Measurements from ENCODE around the gene PTPRA. TPM values are rescaled to one million over a fixed set of nuclear protein-coding genes. Genes with fewer than 3 reads are reported as not detected.

The PTPRA gene
- total RNA-seq, 2 experiments from 2014 or later, result 66.9 to 71.5 TPM

DNA sequence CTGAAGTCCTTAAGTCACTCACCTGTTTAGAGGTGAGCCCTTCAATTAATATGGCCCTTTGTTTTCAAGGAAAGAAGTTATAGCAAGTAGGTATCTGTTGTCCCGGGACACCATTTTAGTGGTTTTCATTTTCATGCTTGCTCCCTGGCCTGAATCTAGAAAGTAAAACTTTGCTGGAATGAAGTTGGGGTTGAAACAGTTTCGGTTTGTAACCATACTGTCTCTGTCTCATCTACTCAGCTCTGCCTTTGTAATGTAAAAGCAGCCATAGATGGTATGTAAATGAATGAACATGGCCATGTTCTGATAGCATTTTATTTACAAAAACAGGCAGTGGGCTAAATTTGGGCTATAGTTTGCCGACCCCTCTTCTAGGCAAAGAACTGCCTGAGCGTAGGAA is 105.2 kb downstream of the PTPRA start:
- no peak overlapping the region for H3K27ac Mint-ChIP-seq
- CTCF ChIA-PET, result no interaction called here
- H3K4me3 Mint-ChIP-seq, result no peak overlapping the region

DNA sequence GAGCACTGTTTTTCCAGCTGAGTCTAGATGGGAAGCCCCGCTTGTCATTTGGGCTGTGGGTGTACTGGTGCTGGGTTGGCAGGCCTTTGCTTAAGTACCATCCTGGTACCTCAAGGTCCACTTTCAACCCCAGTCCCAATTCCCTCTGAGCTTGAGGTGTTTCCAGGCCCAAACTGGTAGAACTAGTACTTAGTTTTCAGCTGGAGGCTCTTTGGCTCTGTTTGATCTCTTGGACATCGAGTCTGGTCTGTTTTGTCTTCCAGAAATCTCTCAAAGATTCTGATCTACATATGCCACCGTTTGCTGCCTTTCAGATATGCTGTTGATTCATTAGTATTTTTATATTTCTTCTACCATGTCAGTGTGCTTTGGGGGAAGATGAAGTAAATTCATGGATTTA is 108.4 kb downstream of the PTPRA start:
- no peak for DNase-seq
- Mint-ChIP-seq H3K4me1 (peaks cover 16% of the 10 kb centered on the region), H3K4me3 (no peak overlapping the region), H3K27me3 (no peaks in the 10 kb centered on the region), H3K27ac (no peak overlapping the region), H3K36me3 (ENCODE audit: low read depth) (peaks cover 13% of the 10 kb centered on the region), H3K9me3 (no peaks in the 10 kb centered on the region)
- ChIA-PET POLR2A (interaction anchor here (0.5 kb wide), 1 partner anchor 192 kb away, joined by 3 read pairs; no protein-coding TSS in a partner anchor), CTCF (interaction anchor here (0.9 kb wide), 1 partner anchor 13 kb away, joined by 7 read pairs; no protein-coding TSS in a partner anchor)

More for the DNA sequence above, 105.2 kb downstream of the PTPRA start:
- POLR2A ChIA-PET, result no interaction called here
- Mint-ChIP-seq H3K27me3 (no peaks in the 10 kb centered on the region), H3K36me3 (ENCODE audit: low read depth) (peaks cover 18% of the 10 kb centered on the region), H3K4me1 (peaks cover 16% of the 10 kb centered on the region), H3K9me3 (no peaks in the 10 kb centered on the region)
- no peak for DNase-seq

DNA sequence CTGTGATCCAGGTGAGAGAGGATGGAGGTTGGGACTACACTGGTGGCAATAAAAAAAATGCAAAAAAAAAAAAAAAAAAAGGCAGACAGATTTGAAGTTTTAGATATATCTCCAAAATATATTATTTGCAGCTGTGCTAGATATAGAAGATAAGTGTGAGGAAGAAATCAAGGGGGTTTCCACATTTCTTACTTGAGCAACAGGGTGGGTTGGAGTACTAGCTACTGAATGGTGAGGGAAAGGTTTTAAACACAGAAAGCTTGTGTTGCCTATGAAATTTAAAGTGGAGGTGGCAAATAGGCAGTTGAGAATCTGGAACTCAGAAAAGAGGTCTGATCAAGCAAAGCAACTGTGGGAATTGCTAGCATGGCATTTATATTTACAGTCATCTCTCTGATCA is 110.2 kb downstream of the PTPRA start:
- POLR2A ChIA-PET, result interaction anchor here (1.1 to 3.6 kb wide), 6 partner anchors 11 to 331 kb away, joined by 3 to 9 read pairs (median 4); partner anchors contain the start of genes NOP56 and PTPRA
- CTCF ChIA-PET, result interaction anchor here (0.6 to 1.6 kb wide), 3 partner anchors 10 to 174 kb away, joined by 3 to 4 read pairs (median 3); no protein-coding TSS in a partner anchor
- no peak overlapping the region for H3K27ac Mint-ChIP-seq
- H3K36me3 Mint-ChIP-seq (ENCODE audit: low read depth), result peaks cover 28% of the 10 kb centered on the region
- peaks cover 15% of the 10 kb centered on the region for H3K4me1 Mint-ChIP-seq
- no peak for DNase-seq
- no peak overlapping the region for H3K4me3 Mint-ChIP-seq
- no peaks in the 10 kb centered on the region for H3K27me3 Mint-ChIP-seq
- H3K9me3 Mint-ChIP-seq, result no peaks in the 10 kb centered on the region

DNA sequence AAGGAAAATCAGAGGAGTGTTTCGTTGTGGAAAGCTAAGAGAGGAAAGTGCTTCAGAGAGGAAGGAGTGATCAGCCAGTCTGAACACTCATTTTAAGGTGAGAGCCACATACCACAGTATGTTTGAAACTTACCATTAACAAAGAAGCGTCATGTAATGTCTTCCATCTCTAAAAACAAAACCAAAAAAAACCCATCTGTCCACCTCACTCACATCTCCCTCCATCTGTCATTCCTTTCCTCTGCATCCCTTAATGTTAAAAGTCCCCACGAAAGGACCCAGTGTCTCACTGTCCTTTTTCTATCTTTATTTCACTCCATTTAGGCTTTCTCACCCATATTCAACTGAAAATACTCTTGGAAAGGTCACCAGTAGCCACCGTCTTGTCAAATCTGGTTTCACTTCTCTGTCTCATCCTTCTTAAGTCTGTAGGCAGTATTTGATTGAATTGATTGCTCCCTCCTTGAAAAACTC is 110.8 kb downstream of the PTPRA start:
- Mint-ChIP-seq H3K27me3 (no peaks in the 10 kb centered on the region), H3K27ac (no peak overlapping the region), H3K36me3 (ENCODE audit: low read depth) (peaks cover 33% of the 10 kb centered on the region), H3K9me3 (no peaks in the 10 kb centered on the region), H3K4me1 (peaks cover 16% of the 10 kb centered on the region), H3K4me3 (no peak overlapping the region)
- ChIA-PET CTCF (interaction anchor here (0.6 to 1.6 kb wide), 5 partner anchors 11 to 173 kb away, joined by 3 to 6 read pairs (median 3); no protein-coding TSS in a partner anchor), POLR2A (interaction anchor here (1.1 to 3.6 kb wide), 6 partner anchors 10 to 332 kb away, joined by 3 to 9 read pairs (median 4); partner anchors contain the start of genes NOP56 and PTPRA)
- no peak for DNase-seq

DNA sequence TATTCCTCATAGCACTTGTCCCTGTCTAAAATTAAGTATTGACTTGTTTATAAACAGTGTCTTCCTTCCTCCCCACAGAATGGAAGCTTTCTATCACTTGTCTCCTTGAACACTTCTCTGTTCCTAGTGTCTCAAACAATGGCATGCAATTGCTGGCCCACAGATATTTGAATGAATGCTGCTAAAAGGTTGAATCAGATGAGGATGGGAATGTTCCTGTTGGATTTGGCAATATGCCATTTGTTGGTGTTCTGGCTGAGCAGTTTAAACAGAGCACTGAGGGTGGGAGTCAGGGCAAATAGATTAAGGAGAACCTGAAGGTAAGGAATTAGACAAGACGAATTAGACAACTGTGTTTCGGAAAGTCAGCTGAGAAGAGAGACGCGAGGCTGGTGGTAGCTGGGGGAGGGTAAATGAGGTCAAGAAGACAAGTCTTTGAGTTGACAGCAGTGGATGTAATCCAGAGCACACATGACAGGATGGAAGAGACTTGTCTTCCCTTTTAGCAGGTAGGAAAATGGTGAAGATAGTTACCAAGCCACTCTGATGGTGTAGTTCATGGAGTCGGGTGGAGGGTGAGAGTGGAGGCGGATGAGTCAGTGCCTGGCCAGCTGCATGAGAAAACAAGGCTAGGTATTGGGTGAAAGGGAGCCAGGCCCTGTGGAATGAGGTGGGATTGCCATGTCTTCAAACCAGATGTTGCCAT is 111.8 kb downstream of the PTPRA start:
- no peak overlapping the region for H3K27ac Mint-ChIP-seq
- peaks cover 41% of the 10 kb centered on the region for H3K36me3 Mint-ChIP-seq (ENCODE audit: low read depth)
- ChIA-PET CTCF (interaction anchor here (1.1 to 1.4 kb wide), 2 partner anchors 66 to 113 kb away, joined by 3 to 6 read pairs; no protein-coding TSS in a partner anchor), POLR2A (interaction anchor here (0.5 to 3.6 kb wide), 6 partner anchors 9 to 333 kb away, joined by 3 to 9 read pairs (median 4); partner anchors contain the start of genes NOP56 and PTPRA)
- no peak for DNase-seq
- H3K27me3 Mint-ChIP-seq, result no peaks in the 10 kb centered on the region
- H3K4me1 Mint-ChIP-seq, result peaks cover 25% of the 10 kb centered on the region
- H3K9me3 Mint-ChIP-seq, result no peaks in the 10 kb centered on the region
- H3K4me3 Mint-ChIP-seq, result no peak overlapping the region

DNA sequence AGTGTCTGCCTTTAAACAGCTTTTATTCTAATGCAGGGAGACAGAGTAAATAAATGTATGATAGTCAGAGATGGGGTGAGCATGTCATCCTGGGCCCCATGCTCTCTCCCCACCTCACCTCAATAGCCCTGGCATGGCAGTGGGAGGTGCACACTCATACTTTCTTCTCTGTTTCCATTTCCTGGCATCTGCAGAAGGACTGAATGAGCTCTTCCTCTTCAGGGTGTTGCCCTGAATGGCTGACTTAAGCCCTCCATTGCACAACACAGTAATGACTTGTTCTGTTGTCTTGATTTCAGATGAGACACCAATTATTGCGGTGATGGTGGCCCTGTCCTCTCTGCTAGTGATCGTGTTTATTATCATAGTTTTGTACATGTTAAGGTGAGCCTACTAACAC is 113.2 kb downstream of the PTPRA start:
- Mint-ChIP-seq H3K27me3 (no peaks in the 10 kb centered on the region), H3K27ac (peak overlapping the region; percentile 52), H3K36me3 (ENCODE audit: low read depth) (peaks cover 52% of the 10 kb centered on the region), H3K4me3 (no peak overlapping the region), H3K9me3 (no peaks in the 10 kb centered on the region), H3K4me1 (peaks cover 26% of the 10 kb centered on the region)
- CTCF ChIA-PET, result no interaction called here
- peak; percentile 56 for DNase-seq
- POLR2A ChIA-PET, result interaction anchor here (1.1 to 3.6 kb wide), 4 partner anchors 10 to 334 kb away, joined by 3 to 9 read pairs (median 6); partner anchors contain the start of gene NOP56

DNA sequence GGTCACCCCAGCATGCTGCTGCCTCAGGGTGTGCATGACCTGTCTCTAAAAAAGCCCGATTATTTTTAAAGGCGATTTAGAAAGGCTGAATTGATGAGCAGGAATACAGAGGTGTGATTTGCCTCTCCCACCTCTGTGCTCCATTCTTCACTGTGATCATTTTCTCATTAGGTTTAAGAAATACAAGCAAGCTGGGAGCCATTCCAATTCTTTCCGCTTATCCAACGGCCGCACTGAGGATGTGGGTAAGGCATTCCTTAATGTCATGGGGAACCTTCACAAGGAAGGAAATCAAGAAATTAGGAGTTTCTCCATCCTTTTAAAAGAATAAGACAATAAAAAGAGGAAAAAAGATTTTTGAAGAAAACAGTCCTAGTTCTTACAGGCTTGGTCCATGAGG is 114.6 kb downstream of the PTPRA start:
- POLR2A ChIA-PET, result no interaction called here
- DNase-seq, result no peak
- CTCF ChIA-PET, result no interaction called here
- Mint-ChIP-seq H3K4me1 (peaks cover 24% of the 10 kb centered on the region), H3K27ac (no peak overlapping the region), H3K36me3 (ENCODE audit: low read depth) (peaks cover 56% of the 10 kb centered on the region), H3K27me3 (no peaks in the 10 kb centered on the region), H3K4me3 (no peak overlapping the region), H3K9me3 (no peaks in the 10 kb centered on the region)

DNA sequence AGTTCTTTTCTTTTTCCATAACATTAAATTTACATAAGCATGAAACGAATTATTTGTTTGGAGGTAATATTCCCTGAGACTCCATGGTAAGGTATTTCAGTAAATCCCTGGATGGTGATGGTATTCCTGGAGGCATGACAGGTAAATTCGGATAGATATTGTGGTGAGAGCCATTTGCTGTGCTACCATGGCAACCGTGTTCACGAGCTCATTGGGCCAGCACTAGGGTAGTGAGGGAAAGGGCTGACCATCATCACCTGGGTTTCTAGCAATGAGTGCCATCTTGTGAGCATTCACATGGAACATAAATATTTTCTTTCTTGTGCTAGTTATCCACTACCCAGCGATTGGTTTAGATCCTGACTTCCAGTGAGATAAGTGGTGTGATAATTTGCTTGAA is 118.3 kb downstream of the PTPRA start:
- ChIA-PET CTCF (no interaction called here), POLR2A (no interaction called here)
- H3K9me3 Mint-ChIP-seq, result no peaks in the 10 kb centered on the region

DNA sequence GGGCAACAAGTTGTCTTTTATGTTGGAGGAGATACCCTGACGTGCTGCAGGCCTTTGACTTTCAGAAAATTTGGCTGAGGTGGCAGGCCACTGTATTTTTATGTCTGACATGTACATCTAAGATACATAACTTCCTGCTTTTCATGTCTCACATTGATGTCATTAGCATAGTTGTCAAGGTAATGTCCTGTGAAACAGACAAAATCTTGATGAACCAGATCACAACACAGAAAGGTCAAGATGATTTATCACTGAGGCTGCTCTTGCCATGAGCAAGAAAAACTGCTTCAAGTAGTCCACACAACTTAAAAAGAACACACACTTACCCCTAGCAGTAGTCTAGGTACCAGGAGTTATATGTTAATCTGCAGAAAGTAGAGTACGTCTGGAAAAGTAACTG is 120.0 kb downstream of the PTPRA start:
- ChIA-PET CTCF (no interaction called here), POLR2A (interaction anchor here (1.7 kb wide), 1 partner anchor 9 kb away, joined by 5 read pairs; no protein-coding TSS in a partner anchor)
- H3K4me3 Mint-ChIP-seq, result no peak overlapping the region
- no peak overlapping the region for H3K27ac Mint-ChIP-seq
- no peak for DNase-seq
- H3K27me3 Mint-ChIP-seq, result no peaks in the 10 kb centered on the region
- peaks cover 19% of the 10 kb centered on the region for H3K4me1 Mint-ChIP-seq
- peaks cover 58% of the 10 kb centered on the region for H3K36me3 Mint-ChIP-seq (ENCODE audit: low read depth)
- no peaks in the 10 kb centered on the region for H3K9me3 Mint-ChIP-seq

More for the DNA sequence above, 118.3 kb downstream of the PTPRA start:
- H3K27me3 Mint-ChIP-seq, result no peaks in the 10 kb centered on the region
- peaks cover 72% of the 10 kb centered on the region for H3K36me3 Mint-ChIP-seq (ENCODE audit: low read depth)
- H3K4me1 Mint-ChIP-seq, result peaks cover 24% of the 10 kb centered on the region
- no peak overlapping the region for H3K27ac Mint-ChIP-seq
- no peak for DNase-seq
- H3K4me3 Mint-ChIP-seq, result no peak overlapping the region

DNA sequence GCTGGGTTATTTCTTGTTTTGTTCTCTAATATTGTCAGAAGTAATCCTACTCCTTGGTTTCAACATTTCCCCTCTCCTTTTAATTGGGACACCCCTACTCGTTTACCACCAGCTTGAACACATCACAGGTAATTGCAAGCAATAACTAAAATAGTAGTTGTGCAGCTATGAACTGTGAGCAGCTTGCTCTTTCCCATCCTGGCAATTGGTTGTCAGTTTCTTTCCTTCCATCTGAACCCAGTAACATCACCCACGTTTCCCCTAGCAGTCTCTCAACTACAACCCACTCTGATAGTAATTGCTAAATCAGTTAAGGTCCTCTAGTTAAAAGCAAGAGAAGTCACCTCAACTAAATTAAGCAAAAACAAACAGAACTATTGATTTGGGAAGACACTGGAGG is 122.5 kb downstream of the PTPRA start:
- H3K4me1 Mint-ChIP-seq, result peaks cover 1% of the 10 kb centered on the region
- H3K36me3 Mint-ChIP-seq (ENCODE audit: low read depth), result peaks cover 38% of the 10 kb centered on the region
- no peak overlapping the region for H3K27ac Mint-ChIP-seq
- DNase-seq, result no peak
- ChIA-PET POLR2A (interaction anchor here (2.1 kb wide), 1 partner anchor 10 kb away, joined by 9 read pairs; no protein-coding TSS in a partner anchor), CTCF (interaction anchor here (1.2 to 1.4 kb wide), 2 partner anchors 14 to 20 kb away, joined by 3 to 7 read pairs; no protein-coding TSS in a partner anchor)
- H3K9me3 Mint-ChIP-seq, result no peaks in the 10 kb centered on the region
- H3K27me3 Mint-ChIP-seq, result no peaks in the 10 kb centered on the region
- no peak overlapping the region for H3K4me3 Mint-ChIP-seq

DNA sequence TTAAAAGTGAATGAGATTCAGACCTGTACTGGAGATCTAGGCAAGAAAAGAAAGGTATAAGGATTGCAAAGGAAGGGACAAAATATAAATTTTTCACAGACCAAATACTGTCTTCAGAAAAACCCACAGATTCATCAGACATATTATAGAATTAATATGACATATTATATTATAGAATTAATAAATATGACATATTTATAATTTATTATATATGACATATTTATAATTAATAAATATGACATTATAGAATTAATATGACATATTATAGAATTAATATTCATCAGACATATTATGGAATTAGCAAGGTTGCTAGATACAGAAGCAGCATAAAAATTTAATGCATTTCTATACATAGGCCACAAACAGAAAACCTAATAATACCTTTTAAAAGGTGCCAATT is 125.4 kb downstream of the PTPRA start:
- H3K9me3 Mint-ChIP-seq, result no peaks in the 10 kb centered on the region
- no peaks in the 10 kb centered on the region for H3K4me1 Mint-ChIP-seq
- peaks cover 24% of the 10 kb centered on the region for H3K36me3 Mint-ChIP-seq (ENCODE audit: low read depth)
- no peak for DNase-seq
- H3K27ac Mint-ChIP-seq, result no peak overlapping the region
- ChIA-PET POLR2A (no interaction called here), CTCF (no interaction called here)
- no peak overlapping the region for H3K4me3 Mint-ChIP-seq
- H3K27me3 Mint-ChIP-seq, result no peaks in the 10 kb centered on the region

DNA sequence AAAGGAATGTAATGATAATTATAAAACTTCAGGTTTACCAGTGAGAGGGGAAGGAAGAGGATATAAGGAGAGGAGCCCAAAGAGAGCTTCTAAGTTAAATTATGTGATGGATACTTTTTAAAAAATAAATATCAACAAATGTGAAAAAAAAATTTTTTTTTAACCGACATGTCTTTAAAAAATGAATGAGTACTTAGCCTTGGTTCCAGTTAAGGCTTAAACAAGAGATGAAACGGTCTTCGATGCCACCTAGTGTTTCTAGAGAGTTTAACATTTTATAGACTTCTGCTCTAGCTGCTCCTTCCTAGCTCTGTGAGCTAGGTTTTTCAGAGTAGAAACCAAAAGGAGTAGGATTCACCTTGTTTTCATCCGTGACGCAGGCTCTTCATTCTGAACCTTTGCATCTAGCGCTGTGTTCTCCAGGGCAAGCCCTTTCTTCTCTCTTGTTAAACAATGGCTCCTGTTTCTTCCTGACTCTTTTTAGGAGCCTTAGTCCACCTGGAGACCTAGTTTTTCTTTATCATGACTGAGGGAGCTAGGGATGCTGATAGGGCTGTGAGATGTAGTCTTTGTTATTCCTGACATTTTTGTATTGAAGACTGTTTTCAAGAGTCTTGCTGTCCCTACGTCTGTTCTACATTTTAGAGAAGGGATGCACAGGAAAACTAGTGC is 127.7 kb downstream of the PTPRA start:
- POLR2A ChIA-PET, result interaction anchor here (0.9 kb wide), 1 partner anchor 11 kb away, joined by 3 read pairs; no protein-coding TSS in a partner anchor
- Mint-ChIP-seq H3K27me3 (no peaks in the 10 kb centered on the region), H3K4me1 (no peaks in the 10 kb centered on the region), H3K27ac (no peak overlapping the region), H3K9me3 (no peaks in the 10 kb centered on the region), H3K4me3 (no peak overlapping the region), H3K36me3 (ENCODE audit: low read depth) (peaks cover 22% of the 10 kb centered on the region)
- DNase-seq, result no peak
- CTCF ChIA-PET, result interaction anchor here (1.2 kb wide), 1 partner anchor 17 kb away, joined by 4 read pairs; no protein-coding TSS in a partner anchor

DNA sequence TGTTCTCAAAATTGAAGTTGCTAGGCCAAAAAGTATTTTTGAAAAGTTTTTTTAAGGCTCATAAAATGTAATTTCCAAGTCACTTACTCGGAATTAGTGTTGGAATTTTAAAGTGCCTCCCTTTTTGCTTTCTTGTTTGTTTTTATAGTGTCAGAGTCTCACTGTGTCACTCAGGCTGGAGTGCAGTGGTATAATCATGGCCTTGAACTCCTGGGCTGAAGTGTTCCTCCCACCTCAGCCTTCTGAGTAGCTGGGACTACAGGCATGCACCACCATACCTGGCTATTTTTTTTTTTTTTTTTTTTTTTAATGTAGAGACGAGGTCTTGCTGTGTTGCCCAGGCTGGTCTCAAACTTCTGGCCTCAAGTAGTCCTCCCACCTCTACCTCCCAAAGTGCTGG is 130.1 kb downstream of the PTPRA start:
- Mint-ChIP-seq H3K36me3 (ENCODE audit: low read depth) (peaks cover 29% of the 10 kb centered on the region), H3K4me1 (peaks cover 5% of the 10 kb centered on the region)
- CTCF ChIA-PET, result no interaction called here

More for the DNA sequence above, 130.1 kb downstream of the PTPRA start:
- POLR2A ChIA-PET, result no interaction called here
- Mint-ChIP-seq H3K27ac (no peak overlapping the region), H3K27me3 (no peaks in the 10 kb centered on the region), H3K4me3 (no peak overlapping the region), H3K9me3 (no peaks in the 10 kb centered on the region)
- DNase-seq, result no peak
